OCI-M2 (cell line): Measurements from ENCODE around the gene DBN1.

Source experiments
- DNase-seq: peaks from one replicate; lab custom pipeline; 2025; ENCODE audit not compliant: unreplicated experiment; lab: John Stamatoyannopoulos, UW

The DBN1 gene

GRCh38 chr5:177473443-177474001, at the start of gene DBN1:
DBN1 (minus strand) TSS chr5:177473634; CDS start chr5:177473521, 113 bp downstream.
- no peak for DNase-seq

- no peak for DNase-seq
Observed at GRCh38 chr5:177520916-177521513, 47.6 kb upstream of the DBN1 start.

- no peak for DNase-seq
Observed at GRCh38 chr5:177520271-177520670, 46.8 kb upstream of the DBN1 start.

GRCh38 chr5:177519463-177520235, 46.2 kb upstream of the DBN1 start:
- no peak for DNase-seq

DNA sequence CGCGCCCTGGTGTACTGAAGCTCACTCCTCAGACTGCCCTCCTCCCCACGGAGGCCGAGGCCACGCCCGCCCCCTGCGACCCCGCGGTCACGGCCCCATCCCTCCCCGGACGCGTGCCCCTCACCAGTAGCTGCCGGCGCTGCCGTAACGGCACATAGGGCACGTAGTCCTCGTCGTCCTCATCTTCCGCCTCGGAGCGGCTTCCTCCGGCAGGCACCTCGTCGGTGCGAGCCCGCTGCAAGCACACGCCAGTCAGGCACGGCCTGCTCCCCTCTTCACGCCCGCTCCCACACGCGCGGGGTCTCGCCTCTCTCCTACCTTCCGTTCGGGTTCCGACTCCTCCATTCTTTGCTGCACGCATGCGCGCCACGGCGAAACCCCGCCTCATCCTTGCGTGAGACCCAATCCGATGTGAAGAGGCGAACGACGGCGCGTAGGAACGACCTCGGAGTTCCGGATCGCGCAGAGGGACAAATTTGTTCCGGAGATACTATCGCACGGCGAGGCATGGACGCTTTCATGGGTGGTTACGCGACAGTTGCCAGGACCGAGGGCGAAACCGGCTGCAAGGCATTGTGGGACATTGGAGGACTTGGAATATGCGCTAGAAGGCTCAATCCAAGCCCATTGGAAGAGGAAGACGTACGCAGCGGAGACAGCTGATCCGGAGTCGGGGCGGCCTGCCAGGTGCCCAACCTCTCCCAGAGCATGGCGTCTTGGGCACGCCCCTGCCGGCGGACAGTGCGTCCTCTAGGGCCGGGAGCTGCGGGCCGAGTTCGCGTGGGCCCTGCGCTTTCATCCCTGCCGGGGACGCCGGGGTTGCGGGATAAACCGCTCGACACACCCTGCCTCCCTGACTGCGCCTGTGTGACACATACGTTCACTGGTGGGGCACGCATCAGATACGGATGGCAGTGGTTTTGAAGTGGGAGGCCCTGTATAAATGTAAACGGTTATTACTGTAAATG, 43.5 kb upstream of the DBN1 start, which contains the start of gene DDX41:
TSS of gene DDX41 (minus strand) at position 361 of the 968 bp plus-strand sequence. CDS start at position 345, 16 bp downstream.
- DNase-seq: peak; percentile 83

GRCh38 chr5:177515580-177515979, 42.1 kb upstream of the DBN1 start:
- no peak for DNase-seq

GRCh38 chr5:177514541-177514940, 41.1 kb upstream of the DBN1 start:
- no peak for DNase-seq

DNA sequence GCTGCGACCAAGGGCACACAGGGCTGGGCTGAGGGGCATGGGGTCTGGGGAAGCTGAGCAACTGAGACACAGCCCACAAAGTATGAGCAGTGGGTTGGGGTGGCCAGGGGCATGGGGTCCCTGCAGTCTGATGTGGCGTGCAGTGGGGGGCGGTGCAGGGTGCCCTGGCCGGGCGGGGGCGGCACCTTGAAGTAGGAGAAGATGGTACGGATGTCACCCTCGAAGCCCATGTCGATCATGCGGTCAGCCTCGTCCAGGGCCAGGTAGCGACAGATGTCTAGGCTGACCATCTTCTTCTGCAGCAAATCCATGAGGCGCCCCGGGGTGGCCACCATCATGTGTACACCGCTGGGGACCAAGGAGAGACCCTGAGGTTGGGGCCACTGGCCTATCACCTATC, 40.1 kb upstream of the DBN1 start:
- DNase-seq: no peak

DNA sequence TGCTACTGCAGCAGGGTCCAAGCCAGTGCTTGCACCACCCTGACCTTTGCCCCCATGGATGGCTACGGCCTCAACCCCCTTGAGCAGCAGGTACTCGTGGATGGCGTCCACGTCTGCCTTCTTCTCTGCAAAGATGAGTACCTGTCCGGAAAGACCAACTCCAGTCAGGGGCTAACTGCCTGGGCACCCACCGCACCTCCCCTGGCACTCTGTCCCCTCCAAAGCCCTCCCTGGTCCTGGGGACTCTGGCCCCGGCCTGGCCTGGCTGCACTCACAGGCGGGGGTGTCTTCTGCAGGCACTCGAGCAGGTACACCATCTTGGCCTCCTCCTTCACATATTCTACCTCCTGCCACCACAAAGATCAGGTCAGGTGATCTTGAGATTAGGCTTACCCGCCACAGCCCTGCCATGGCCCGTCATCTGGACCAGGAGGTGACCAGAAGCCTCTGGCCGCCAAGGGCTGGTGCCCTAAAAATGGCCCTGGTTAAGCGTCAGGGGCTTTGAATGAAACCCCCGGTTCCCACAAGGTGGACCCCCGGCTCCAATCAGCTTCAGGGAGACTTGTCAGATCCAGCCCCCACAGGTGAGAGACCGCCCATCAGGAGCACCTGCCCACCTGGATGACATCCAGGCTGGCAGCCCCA, 39.4 kb upstream of the DBN1 start:
- no peak for DNase-seq

GRCh38 chr5:177511796-177512675, 38.6 kb upstream of the DBN1 start:
- no peak for DNase-seq

DNA sequence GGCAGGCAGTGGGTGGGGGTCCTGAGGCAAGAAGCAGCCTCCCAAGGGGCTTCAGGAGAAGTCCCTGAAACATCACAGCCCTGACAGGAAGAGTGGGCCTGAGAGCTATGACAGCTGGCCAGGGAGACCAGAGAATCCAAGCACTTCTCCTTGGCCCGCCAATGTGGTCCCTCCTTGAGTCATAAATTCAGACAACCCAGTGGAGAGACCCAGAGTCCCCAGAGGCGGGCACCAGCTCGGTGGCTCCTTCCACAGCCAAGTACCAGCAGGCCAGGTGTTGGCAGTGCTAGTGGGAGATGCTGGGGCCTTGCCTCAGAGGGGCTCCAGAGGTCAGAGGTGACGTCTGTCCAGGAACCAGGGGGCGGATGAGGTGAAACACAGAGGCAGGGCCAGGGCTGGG, 37.7 kb upstream of the DBN1 start:
- no peak for DNase-seq

GRCh38 chr5:177510567-177511053, 37.2 kb upstream of the DBN1 start:
- DNase-seq: no peak

DNA sequence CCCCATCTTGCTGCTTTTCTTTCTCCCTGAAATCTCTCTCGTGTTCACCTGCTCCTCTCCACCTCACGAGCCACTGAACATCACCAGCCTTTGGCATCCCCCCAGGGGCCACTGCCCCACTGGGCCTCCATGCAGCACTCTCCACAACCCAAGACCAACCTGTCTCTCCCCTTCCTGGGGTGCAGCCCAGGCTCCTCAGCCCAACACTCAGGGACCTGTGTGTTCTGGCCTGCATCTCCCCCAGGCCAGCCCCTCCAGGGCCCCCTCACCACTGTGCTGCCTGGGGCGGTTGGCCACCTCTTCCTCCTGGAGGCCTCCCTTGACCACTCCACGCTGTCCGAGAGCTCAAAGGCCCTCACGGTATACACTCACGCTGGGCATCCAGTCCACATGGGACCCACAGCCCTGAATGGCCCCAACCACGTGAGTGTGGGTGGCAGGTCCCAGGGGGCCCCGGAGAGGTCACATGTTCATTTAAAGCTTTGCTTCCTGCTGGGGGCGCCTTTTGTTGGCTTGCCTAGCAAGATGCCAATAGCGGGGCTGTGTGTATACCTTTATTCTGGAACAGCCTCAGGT, 36.6 kb upstream of the DBN1 start:
- DNase-seq: no peak

GRCh38 chr5:177509381-177509951, 36.0 kb upstream of the DBN1 start, which contains the start of gene DOK3:
DOK3 (minus strand) TSS chr5:177509826; CDS start chr5:177509540, 286 bp downstream.
- DNase-seq: peak; percentile 40

GRCh38 chr5:177508837-177509236, 35.4 kb upstream of the DBN1 start:
- DNase-seq: peak; percentile 30

- no peak for DNase-seq
Observed at GRCh38 chr5:177508221-177508611, 34.8 kb upstream of the DBN1 start.

GRCh38 chr5:177507596-177508220, 34.3 kb upstream of the DBN1 start:
- no peak for DNase-seq

- DNase-seq: no peak
Observed at GRCh38 chr5:177507165-177507564, 33.7 kb upstream of the DBN1 start.
